Suprapubic skin (tissue), 4 donors: Measurements from ENCODE around the gene SPEG.

Experiments
- CTCF ChIP-seq, 2 donors: fragments of 200-600 bp in 1 of 2; fragments of 450-650 bp in 1 of 2; sonication (generic) in 1 of 2; IDR thresholded peaks; one replicate each; pipeline ENCODE4 v1.5.1; 2016 to 2019; ENCODE audit warnings: antibody characterized with exemption in 2 of 2, mild to moderate bottlenecking in 1 of 2, moderate library complexity in 1 of 2
- EP300 ChIP-seq: sonication (generic); formaldehyde crosslinking; IDR thresholded peaks from one replicate; pipeline ENCODE4 v1.6.1; 2017; ENCODE audit warnings: antibody characterized with exemption
- POLR2A ChIP-seq, 2 donors: fragments of 450-650 bp; IDR thresholded peaks; one replicate each; pipeline ENCODE4 v1.6.1; 2017; ENCODE audit warnings: antibody characterized with exemption in 2 of 2, mild to moderate bottlenecking in 2 of 2, moderate library complexity in 2 of 2
- POLR2AphosphoS5 ChIP-seq, 3 donors: sonication (generic); formaldehyde crosslinking; IDR thresholded peaks; one replicate each; pipeline ENCODE4 v1.6.1; 2017; ENCODE audit warnings: antibody characterized with exemption in 3 of 3

- no peak for TF ChIP-seq CTCF (IDR thresholded peaks at IDR 0.05)
- no peak for TF ChIP-seq EP300
- no peak for TF ChIP-seq POLR2A (IDR thresholded peaks at IDR 0.05)
- TF ChIP-seq POLR2AphosphoS5 (IDR thresholded peaks at IDR 0.05): no peak
These were observed 29.2 kb upstream of the SPEG start for GRCh38 chr2:219405451-219405850.
